ENCODE data around the gene ZBTB3. TPM values are rescaled to one million over a fixed set of nuclear protein-coding genes. Genes with fewer than 3 reads are reported as not detected.
A peak's percentile ranks its signal among the peaks of the same experiment; 100 is the strongest.

The ZBTB3 gene
- total RNA-seq, 1 experiment from 2014 or later = 3.3 TPM

DNA sequence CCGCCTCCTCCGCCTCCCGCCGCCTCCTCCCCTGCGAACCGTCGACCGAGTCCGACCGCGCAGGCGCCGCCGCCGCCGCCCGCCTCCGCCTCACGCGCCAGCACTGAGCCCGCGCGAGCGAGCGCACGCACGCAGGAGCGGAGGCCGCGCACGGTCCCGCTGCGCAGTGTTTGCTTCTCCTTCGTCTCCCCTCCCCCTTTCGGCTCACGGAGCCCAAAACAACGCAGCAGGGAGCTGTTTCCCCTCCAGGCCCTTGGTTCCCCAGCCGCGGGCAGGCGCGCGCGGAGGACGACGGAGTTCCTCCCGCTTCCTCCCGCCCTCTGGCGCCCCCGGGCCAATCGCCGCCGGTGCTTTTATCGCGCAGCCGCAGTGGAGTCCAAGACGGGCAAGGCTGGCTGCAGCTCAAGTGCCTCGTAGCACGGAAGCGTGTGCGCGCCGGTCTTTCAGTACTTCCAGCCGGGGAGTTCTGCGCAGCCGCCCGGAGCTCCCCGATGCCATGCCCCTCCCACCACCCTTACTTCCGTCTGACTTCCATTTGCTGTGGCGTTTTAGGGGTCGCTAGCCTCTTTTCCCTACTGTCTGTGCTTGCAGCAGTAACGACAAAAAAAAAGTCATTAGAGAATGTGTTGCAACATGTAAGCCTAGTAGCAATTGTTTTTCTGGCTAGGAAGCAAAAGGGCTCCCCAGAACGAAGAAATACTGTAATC, 26.6 kb downstream of the ZBTB3 start, which contains the start of gene HNRNPUL2:
TSS of gene HNRNPUL2 (minus strand) at position 293 of the 707 bp plus-strand sequence. CDS start 301 bp downstream, outside the sequence.
- no TSS peak for BruUV-seq (replicated peaks)
- H3K9me3 ChIP-seq (ENCODE audit: low read length) = no peaks in the 10 kb centered on the region
- intact Hi-C loops (cut with micrococcal nuclease) = loop anchor here (2.0 to 10.0 kb wide), 4 partner anchors 50 to 1457 kb away; partner anchors contain the start of genes SLC3A2, STIP1 and UBXN1
- ATAC-seq (peak; percentile 82), DNase-seq (peak; percentile 100)
- no peaks in the 10 kb centered on the region for H3K9me2 ChIP-seq (replicated peaks; ENCODE audit: low read length)
- peak within 1 kb of the TSS; percentile 97 for H2AFZ ChIP-seq (ENCODE audit: low read length)
- ChIA-PET CTCF (interaction anchor here (0.6 to 1.5 kb wide), 6 partner anchors 11 to 153 kb away, joined by 3 to 9 read pairs (median 4); partner anchors contain the start of genes LBHD1 and TMEM179B), POLR2A (ENCODE audit: unreplicated experiment) (interaction anchor here (0.5 to 2.8 kb wide), 11 partner anchors 27 to 1512 kb away, joined by 3 to 19 read pairs (median 5); partner anchors contain the start of genes C11orf98, CSKMT, LBHD1 and TAF6L)
- H3K4me2 ChIP-seq (ENCODE audit: low read length) = peak within 1 kb of the TSS; percentile 88
- peaks cover 23% of the 10 kb centered on the region for H3K36me3 ChIP-seq (ENCODE audit: low read depth, low read length)
- H3K27ac ChIP-seq (ENCODE audit: low read length) = peak within 1 kb of the TSS; percentile 90
- TF ChIP-seq EZH2phosphoT487 (IDR thresholded peaks at IDR 0.05; ENCODE audit: borderline replicate concordance, low read length) (no peak), EZH2 (IDR thresholded peaks at IDR 0.05; ENCODE audit: low read length, unreplicated experiment) (no peak)
- TF ChIP-seq, protein P1, sequence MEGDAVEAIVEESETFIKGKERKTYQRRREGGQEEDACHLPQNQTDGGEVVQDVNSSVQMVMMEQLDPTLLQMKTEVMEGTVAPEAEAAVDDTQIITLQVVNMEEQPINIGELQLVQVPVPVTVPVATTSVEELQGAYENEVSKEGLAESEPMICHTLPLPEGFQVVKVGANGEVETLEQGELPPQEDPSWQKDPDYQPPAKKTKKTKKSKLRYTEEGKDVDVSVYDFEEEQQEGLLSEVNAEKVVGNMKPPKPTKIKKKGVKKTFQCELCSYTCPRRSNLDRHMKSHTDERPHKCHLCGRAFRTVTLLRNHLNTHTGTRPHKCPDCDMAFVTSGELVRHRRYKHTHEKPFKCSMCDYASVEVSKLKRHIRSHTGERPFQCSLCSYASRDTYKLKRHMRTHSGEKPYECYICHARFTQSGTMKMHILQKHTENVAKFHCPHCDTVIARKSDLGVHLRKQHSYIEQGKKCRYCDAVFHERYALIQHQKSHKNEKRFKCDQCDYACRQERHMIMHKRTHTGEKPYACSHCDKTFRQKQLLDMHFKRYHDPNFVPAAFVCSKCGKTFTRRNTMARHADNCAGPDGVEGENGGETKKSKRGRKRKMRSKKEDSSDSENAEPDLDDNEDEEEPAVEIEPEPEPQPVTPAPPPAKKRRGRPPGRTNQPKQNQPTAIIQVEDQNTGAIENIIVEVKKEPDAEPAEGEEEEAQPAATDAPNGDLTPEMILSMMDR (conservative IDR thresholded peaks at IDR 0.05; ENCODE audit: low read depth, low read length) = no peak
- peak within 1 kb of the TSS; percentile 85 for H3K9ac ChIP-seq (ENCODE audit: low read length)
- H4K20me1 ChIP-seq (ENCODE audit: low read length) = peaks cover 40% of the 10 kb centered on the region
- no peaks in the 10 kb centered on the region for H3F3A ChIP-seq (ENCODE audit: low read length, unreplicated experiment)
- H3K79me2 ChIP-seq (ENCODE audit: low read length) = peaks cover 80% of the 10 kb centered on the region
- peaks cover 9% of the 10 kb centered on the region for H3K4me1 ChIP-seq (ENCODE audit: insufficient read depth, low read length)
- H3K27me3 ChIP-seq (ENCODE audit: low read length) = no peaks in the 10 kb centered on the region
- H3K4me3 ChIP-seq (ENCODE audit: low read length) = peak within 1 kb of the TSS; percentile 91

DNA sequence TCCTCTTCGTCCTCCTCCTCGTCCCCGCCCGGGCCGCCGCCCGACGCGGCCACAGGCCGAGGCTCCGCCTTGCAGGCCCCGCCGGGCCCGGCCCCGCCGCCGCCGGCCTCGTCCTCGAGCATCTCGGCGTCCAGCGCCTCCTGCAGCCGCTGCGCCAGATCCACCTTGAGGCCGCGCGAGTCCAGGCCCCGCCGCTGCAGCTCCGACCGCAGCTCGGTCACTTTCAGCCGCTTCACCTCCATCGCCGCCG, 27.1 kb downstream of the ZBTB3 start:
- TF ChIP-seq, protein P1 (conservative IDR thresholded peaks at IDR 0.05; ENCODE audit: low read depth, low read length) = no peak
- no peak for TF ChIP-seq EZH2phosphoT487 (IDR thresholded peaks at IDR 0.05; ENCODE audit: borderline replicate concordance, low read length)
- no peak for TF ChIP-seq EZH2 (IDR thresholded peaks at IDR 0.05; ENCODE audit: low read length, unreplicated experiment)
- Histone ChIP-seq H3K9me3 (ENCODE audit: low read length) (no peaks in the 10 kb centered on the region), H2AFZ (ENCODE audit: low read length) (peak overlapping the region; percentile 62; the same call in 1 of the 2 replicates), H3K27ac (ENCODE audit: low read length) (peak overlapping the region; percentile 90), H3F3A (ENCODE audit: low read length, unreplicated experiment) (no peaks in the 10 kb centered on the region), H3K9ac (ENCODE audit: low read length) (peak overlapping the region; percentile 85), H3K4me3 (ENCODE audit: low read length) (peak overlapping the region; percentile 91), H3K9me2 (replicated peaks; ENCODE audit: low read length) (no peaks in the 10 kb centered on the region), H3K79me2 (ENCODE audit: low read length) (peaks cover 80% of the 10 kb centered on the region), H4K20me1 (ENCODE audit: low read length) (peaks cover 43% of the 10 kb centered on the region), H3K4me1 (ENCODE audit: insufficient read depth, low read length) (peaks cover 9% of the 10 kb centered on the region), H3K4me2 (ENCODE audit: low read length) (peak overlapping the region; percentile 88), H3K36me3 (ENCODE audit: low read depth, low read length) (peaks cover 28% of the 10 kb centered on the region), H3K27me3 (ENCODE audit: low read length) (no peaks in the 10 kb centered on the region)
- intact Hi-C loops (cut with micrococcal nuclease) = loop anchor here (2.0 to 10.0 kb wide), 4 partner anchors 50 to 1458 kb away; partner anchors contain the start of genes SLC3A2, STIP1 and UBXN1
- ATAC-seq = no peak; the same call in 1 of the 2 replicates
- ChIA-PET POLR2A (ENCODE audit: unreplicated experiment) (interaction anchor here (0.5 to 2.8 kb wide), 9 partner anchors 27 to 1513 kb away, joined by 3 to 19 read pairs (median 5); partner anchors contain the start of genes LBHD1, TAF6L, TMEM179B and UQCC3), CTCF (interaction anchor here (0.6 to 1.5 kb wide), 2 partner anchors 21 to 60 kb away, joined by 3 to 9 read pairs; partner anchors contain the start of gene TMEM179B)
- no peak for DNase-seq
- no TSS peak for BruUV-seq (replicated peaks)
